HG03575 (cell line): ENCODE results near the gene RSL24D1.
"Not testable (repeated sequence)": the region's sequence is repeated elsewhere in the genome, so short reads cannot be mapped to it uniquely, and the experiment has no call there.

ENCODE experiments used
- ATAC-seq: cut with Tn5 transposase; IDR thresholded peaks from one replicate; pipeline ENCODE4 v1.9.1; 2021; ENCODE audit not compliant: unreplicated experiment, insufficient number of reproducible peaks, low FRiP score; ENCODE audit errors: extremely low read depth

The RSL24D1 gene

GRCh38 chr15:55221090-55222011 is 24.6 kb upstream of the RSL24D1 start:
- ATAC-seq, result no peak

GRCh38 chr15:55220606-55221005 is 23.9 kb upstream of the RSL24D1 start:
- ATAC-seq, result no peak

- no peak for ATAC-seq
Observed at GRCh38 chr15:55218056-55218455, 21.3 kb upstream of the RSL24D1 start.

GRCh38 chr15:55204464-55204863 is 7.7 kb upstream of the RSL24D1 start:
- no peak for ATAC-seq

- no peak for ATAC-seq
Observed at GRCh38 chr15:55202206-55202605, 5.5 kb upstream of the RSL24D1 start.

GRCh38 chr15:55198706-55199105 is 2.0 kb upstream of the RSL24D1 start:
- ATAC-seq, result no peak

GRCh38 chr15:55197719-55198118 is 978 bp upstream of the RSL24D1 start:
- ATAC-seq, result no peak

- ATAC-seq, result no peak
Observed at GRCh38 chr15:55197362-55197705, 593 bp upstream of the RSL24D1 start.

- ATAC-seq, result no peak
Observed at GRCh38 chr15:55195996-55196395, 745 bp downstream of the RSL24D1 start.

- ATAC-seq, result no peak
Observed at GRCh38 chr15:55194256-55194655, 2.5 kb downstream of the RSL24D1 start.

GRCh38 chr15:55186331-55186730 is 10.4 kb downstream of the RSL24D1 start:
- ATAC-seq, result no peak

GRCh38 chr15:55183679-55184078 is 13.1 kb downstream of the RSL24D1 start:
- ATAC-seq, result no peak

GRCh38 chr15:55179141-55179540 is 17.6 kb downstream of the RSL24D1 start:
- no peak for ATAC-seq

- ATAC-seq, result no peak
Observed at GRCh38 chr15:55170361-55170760, 26.4 kb downstream of the RSL24D1 start.

- peak; percentile 83 for ATAC-seq
Observed at GRCh38 chr15:55168350-55168974, 28.3 kb downstream of the RSL24D1 start.

- ATAC-seq, result no peak
Observed at GRCh38 chr15:55164284-55164683, 32.5 kb downstream of the RSL24D1 start.

GRCh38 chr15:55151631-55152030 is 45.1 kb downstream of the RSL24D1 start:
- ATAC-seq, result no peak

- not testable (repeated sequence) for ATAC-seq
Observed at GRCh38 chr15:55143132-55143531, 53.6 kb downstream of the RSL24D1 start.

GRCh38 chr15:55133972-55134371 is 62.8 kb downstream of the RSL24D1 start:
- ATAC-seq, result no peak

- ATAC-seq, result no peak
Observed at GRCh38 chr15:55132672-55133071, 64.1 kb downstream of the RSL24D1 start.
